Stimulated activated CD8-positive, alpha-beta memory T cell treated with anti-CD3 and anti-CD28 coated beads, Interleukin-4, amount 100 ng/mL, for 4 hours (primary cell): Measurements from ENCODE around the gene CCDC106.

ENCODE experiments used
- DNase-seq, 2 donors: peaks; one replicate each; pipeline ENCODE4 v3.0.0-alpha.2; 2020; ENCODE audit warnings: low read depth in 2 of 2, low spot score in 1 of 2

Gene CCDC106

DNA sequence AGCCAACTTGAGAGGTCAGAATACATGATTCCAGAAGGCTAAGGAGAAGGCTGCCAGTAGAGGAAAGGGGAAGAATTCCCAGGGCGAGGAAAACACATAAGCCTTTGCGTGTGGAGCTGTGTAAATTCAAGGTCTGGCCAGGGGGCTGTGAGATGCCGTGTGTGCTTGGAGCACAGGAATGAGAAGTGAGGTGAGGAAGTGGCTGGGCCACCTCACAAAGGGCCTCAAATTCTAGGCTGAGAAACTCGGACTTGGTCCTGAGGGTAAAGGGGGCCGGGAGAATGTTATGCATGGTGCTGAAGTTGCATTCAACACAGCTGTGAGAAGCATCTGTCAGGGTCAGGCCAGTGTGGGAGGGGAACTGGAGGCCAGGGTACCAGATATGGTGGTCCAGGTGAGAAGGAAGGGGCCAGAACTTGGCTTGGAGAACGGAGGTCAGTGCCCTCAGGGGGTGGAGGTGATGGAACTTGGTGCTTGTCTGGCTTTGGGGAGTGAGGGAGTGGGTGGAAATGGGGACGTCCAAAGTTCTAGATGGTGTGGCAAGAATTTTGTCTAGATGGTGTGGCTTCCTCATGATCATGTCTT lies 12.1 kb upstream of the CCDC106 start:
- no peak for DNase-seq

DNA sequence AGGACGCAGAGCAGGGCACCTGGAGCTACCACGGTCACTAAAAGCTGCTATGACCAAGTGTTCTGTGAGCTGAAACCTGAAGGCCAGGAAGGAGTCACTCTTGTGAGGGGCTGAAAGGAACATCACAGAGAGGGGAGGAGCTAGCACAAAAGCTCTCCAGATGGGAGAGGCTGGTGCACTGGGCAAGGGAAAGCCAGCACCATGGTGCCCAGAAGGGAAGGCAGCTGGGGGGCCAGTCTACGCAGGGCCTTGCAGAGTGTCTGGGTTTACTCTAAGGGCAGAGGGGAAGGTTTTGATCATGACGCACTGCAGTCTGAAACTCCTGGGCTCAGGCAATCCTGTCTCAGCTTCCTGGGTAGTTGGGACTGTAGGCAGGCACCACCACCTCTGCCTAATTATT lies 11.3 kb upstream of the CCDC106 start:
- no peak for DNase-seq

DNA sequence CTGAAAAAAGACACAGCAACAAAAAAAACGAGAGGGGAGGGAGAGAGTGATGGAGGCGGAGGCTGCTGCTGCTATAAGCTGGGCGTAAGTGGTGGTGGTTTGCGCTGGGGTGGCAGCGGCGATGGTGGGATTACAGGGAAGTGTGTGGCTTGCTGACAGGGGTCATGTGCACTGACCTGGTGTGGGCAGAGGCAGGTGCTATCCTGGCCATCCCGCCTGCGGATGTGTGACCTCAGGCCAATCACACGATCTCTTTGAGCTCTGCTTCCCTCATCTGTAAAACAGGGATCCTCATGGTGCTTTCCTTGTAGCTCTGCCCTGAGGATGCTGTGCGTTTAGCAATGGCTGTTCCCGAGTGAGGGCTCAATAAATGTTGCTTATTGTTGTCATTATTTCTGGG lies 10.5 kb upstream of the CCDC106 start:
- no peak for DNase-seq

DNA sequence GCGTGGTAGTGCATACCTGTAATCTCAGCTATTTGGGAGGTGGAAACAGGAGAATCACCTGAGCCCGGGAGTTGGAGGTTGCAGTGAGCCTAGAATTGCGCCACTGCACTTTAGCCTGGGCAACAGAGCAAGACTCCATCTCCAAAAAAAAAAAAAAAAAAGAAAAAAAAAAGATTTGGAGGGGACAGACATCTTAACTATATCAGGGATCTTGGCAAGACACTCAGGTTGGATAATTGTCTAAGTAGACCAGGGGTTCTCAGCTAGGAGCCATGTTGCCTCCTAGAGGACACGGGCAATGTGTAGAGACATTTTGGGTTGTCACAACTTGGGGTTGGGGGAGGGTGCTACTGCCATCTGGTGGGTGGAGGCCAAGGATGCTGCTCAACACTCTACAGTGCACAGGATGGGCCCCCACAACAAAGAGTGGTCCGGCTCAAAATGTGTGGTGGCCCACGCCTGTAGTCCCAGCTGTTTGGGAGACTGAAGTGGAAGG lies 9.1 kb upstream of the CCDC106 start:
- DNase-seq, result no peak

DNA sequence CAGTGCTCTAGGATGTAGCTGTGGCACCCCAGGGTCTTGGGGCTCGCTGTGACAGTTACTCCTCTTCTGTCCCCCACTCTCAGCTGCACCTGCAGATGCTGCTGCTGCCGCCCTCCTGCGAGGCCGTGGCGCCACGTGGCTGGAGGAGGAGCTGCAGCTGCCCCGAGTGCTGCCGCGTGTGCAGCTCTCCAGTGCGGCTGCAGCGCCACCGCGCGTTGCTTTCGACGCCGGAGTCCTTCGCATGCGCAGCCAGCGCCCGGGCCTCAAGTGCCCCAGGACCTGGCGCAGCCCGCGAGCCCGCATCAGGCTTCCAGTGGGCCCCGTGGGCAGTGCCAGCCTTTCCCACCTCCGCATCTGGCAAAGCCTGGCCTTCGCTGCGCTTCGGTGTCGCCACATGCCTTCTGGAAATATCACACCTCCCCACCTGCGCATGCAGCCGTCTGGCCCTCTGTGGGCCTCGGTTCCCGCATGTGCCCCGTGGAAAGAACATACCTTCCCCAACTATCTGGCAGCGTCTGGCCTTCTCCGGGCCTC lies 7.9 kb upstream of the CCDC106 start:
- DNase-seq, result no peak

DNA sequence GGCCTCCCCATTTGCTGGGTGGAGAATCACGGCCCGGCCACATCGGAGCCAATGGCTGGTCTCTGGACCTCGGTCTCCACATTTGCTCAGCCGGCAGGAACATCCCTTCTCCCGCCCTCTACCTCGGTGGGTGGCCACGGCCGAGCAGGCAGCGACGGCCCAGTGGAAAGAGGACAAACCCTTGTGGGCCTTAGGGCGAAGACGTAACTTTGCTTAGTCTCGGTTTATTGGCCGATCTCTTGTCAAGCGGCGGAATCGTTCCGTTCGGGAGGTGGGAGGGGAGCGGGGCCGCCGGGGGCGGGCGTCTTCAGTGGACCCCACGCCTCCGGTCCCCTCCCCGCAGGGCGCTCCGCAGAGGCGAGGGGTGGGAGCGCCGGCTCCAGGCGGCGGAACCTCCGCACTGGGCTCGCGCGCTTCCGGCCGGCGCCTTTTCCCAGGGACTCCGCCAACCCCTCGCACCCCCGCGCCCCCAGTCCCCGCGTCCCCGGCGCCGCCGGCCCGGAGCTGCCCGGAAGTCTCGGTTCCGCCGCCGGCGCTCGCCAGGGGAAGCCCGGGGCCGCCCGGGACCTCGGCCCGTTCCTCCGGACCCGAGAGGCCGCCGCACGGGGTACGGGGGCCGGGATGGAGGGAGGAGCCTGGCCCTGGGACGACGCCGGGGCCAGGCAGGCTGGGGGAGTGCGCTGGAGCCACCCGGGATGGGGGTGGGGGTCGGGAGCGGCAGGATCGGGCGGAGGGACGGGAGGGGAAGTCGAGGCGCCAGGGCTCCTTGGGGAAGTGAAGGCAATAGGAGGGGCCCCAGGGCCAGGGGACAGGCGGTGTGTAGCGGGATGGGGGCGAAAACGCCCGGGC lies 7.2 kb upstream of the CCDC106 start, which contains the start of gene ZNF580:
Gene ZNF580, plus strand, starts transcription at position 426 of the 849 bp plus-strand sequence. CDS start 1,507 bp downstream, outside the sequence.
- no peak for DNase-seq

DNA sequence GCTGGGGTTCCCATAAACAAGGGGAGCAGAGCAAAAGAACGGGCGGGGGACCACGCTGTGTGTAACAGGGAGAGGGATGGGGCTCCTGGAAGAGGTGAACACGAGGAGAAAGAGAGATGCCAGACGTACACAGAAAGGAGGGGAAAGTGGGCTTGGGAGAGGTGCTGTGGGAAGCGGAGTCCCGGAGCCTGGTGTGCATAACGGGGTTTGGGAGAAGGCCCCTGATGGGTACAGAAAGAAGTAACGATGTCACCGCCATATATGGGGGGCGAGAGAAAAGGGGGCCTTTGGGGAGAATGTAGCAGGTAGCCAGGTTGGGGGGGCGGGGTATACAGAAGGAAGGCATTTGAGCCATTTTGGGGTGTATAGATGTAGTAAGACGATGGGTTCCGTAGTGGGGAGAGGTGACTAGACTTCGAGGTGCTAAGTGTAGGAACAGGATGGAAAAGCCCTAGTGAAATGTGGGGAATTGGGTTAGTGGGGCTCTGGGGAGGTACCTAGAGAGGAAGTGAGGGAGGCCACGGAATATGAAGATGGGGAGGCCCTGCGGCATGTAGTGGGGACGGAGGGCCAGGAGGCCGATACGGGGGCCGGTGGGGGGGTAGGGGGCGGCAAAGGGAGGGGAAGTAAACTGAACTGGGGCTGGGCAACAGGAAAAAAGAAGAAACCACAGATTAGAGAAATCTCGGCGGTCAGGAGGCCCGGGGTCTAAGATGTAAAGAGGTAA lies 6.4 kb upstream of the CCDC106 start:
- DNase-seq, result no peak

DNA sequence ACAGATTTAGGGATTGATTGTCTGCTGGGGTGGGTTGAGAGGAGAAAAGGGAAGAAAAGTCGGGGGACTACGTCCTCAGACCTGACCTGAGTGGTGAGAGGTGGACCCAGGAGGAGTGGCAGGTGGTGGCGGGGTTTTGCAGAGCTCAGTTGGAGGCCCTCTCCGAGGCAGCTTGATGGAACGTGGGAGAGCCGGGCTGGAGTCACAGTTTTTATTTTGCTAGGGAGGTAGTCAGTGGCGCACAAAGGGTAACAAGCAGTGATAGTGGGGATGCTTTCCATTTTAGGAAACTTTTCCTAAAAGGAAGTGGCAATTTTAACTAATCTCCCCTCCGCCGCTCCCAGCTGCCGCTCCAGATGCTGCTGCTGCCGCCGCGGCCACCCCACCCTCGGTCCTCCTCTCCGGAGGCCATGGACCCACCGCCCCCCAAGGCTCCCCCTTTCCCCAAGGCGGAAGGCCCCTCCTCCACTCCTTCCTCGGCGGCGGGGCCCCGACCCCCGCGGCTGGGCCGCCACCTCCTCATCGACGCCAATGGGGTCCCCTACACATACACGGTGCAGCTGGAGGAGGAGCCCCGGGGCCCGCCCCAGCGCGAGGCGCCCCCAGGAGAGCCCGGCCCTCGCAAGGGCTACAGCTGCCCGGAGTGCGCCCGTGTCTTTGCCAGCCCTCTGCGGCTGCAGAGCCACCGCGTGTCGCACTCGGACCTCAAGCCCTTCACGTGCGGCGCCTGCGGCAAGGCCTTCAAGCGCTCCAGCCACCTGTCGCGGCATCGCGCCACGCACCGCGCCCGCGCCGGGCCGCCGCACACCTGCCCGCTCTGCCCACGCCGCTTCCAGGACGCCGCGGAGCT lies 5.6 kb upstream of the CCDC106 start:
- no peak for DNase-seq

DNA sequence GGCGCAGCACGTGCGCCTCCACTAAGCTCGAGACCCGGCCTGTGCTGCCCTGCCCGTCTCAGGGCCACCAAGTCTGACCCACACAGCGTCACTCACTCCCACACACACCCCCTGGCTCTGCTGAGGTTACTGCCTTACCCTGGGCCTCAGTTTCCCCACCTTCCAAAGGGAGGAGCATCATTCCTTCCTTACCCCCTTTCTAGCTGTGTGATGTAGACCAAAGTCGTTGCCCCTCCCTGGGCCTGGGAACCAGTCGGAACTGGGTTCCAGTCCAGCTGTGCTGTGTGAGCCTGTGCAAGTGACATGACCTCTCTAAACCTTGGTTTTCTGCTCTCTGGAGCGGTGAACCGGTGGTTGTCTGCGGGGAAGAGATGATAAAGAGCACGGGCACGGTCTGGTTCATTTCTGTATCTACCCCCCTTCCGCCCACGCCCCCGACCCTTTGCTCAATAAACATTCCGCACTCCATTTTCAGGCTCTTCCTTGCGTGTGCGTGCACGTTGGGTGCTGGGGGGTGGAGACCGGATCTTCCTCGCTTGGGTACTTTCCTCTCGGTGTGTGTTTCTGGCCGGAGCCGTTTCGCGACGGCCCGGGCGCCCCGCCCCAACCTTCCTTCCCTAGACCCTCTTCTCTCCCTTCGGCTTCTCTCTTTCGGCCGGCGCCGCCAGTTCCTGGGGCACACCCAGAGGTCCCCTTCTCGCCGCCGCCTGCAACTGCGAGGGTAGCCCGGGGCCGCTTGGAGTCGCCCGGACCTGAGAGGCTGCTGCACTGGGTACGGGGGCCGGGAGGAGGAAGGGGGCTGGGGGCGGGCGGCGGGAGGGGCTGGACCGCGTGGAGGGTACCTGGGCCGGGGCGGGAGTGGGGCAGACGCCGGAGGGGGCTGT lies 4.8 kb upstream of the CCDC106 start, which contains the start of gene ZNF581:
Gene ZNF581, plus strand, starts transcription at position 647 of the 884 bp plus-strand sequence. CDS start 923 bp downstream, outside the sequence.
- peak; percentile 61 to 67 for DNase-seq

DNA sequence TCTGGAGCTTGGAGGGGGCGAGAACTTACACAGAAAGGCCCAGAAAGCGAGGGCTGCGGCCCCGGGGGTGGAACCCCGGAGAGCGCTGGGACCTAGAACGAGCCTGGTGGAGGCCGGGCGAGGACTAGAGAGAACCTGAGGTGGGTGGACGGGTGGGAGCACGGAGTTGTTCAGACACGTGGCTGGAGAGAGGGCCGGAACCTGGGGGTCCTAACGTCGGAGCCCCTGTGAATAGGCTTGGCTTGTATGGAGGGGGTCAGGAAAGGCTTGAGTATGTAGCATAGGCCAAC lies 4.2 kb upstream of the CCDC106 start:
- DNase-seq, result no peak

DNA sequence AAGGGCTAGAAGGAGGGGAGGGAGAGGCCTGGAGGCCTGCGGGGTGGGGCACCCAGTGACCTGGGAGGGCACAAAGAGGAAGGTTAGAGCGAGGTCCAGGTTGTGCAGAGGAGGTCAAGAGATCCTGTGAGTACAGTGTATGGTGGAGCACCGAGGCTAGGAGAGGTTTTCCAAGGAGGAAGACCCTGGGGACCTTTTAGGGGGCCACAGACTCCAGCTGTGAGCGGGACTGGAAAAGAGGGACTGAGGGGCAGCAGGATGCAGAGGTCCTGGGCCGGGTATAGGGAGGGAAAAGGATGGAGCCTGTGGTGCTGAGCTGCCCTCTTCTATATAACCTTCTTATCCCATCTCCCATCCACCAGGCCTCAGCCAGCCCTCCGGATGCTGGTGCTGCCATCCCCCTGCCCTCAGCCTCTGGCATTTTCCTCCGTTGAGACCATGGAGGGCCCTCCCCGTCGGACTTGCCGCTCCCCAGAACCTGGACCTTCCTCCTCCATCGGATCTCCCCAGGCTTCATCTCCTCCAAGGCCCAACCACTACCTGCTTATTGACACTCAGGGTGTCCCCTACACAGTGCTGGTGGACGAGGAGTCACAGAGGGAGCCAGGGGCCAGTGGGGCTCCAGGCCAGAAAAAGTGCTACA lies 3.7 kb upstream of the CCDC106 start:
- DNase-seq, result no peak

DNA sequence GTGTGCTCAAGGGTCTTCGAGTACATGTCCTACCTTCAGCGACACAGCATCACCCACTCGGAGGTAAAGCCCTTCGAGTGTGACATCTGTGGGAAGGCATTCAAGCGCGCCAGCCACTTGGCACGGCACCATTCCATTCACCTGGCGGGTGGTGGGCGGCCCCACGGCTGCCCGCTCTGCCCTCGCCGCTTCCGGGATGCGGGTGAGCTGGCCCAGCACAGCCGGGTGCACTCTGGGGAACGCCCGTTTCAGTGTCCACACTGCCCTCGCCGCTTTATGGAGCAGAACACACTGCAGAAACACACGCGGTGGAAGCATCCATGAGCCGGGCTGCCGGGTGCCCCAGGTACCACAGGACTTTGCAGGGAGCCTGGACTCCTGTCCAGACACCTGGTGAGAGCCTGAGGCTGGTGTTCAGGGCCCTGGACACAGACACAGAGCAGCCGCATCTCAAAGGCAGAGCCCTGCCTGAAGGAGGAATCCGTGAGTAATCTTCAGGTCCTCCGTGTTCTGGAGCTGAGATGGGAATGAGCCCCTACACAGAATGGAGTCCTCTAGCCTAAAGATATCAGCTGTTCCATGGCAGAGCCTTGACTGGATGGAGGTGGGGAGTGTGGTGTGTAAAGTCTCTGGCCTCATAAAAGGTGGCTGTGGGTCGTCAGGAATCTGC lies 3.0 kb upstream of the CCDC106 start:
- no peak for DNase-seq

DNA sequence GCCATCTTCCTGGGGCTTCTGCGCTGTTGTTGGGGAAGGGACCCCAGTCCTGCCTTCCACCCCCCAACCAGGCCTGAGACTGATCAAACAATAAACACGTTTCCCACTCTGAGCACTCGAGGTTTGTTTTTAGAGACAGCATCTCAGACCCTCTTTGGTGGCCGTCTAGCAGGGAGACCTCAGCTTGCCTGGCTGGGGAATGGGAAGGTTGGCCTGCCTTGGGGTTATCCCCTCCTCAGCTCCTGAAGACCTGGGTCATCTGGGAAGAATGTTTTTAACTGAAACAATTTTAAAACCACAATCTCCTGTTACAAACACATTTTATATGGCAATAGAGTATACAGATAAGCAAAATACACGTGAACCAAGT lies 2.5 kb upstream of the CCDC106 start:
- no peak for DNase-seq

DNA sequence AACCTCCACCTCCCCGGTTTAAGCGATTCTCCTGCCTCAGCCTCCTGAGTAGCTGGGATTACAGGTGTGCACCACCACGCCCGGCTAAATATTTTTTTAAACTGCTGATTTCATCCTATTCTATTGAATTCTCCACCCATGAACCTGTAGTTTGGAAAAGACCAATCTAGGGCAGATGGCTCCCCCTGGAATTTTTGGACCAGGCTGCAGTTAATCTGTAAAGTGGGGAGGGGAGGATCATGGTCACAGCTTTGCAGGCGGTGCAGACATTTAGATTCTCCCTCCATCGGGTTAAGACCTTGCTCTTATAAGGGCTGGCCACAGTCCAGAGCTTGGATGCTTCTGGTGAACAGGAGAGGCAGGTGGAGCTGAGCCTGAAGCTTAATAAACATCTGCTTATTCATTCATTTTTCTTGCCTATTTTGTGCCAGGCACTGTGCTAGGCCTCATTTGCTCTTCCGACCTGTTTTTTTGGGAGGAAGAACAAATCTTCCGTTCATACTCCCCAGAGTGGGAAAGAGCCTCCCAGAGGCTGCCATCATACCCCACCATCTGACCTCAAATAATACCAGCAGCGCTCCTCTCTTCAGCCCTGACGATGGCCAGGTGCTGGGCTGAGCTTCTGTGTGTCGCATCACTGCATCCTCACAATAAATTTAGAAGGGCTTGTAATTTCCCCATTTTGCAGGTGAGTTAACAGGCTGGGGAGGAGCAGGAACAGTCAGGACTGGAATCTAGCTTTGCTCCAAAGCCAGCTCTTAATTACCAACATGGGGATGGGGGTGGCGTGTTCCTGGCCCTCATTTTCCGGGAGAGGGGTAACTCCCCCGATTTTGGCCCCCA lies 902 bp upstream of the CCDC106 start:
- no peak for DNase-seq

DNA sequence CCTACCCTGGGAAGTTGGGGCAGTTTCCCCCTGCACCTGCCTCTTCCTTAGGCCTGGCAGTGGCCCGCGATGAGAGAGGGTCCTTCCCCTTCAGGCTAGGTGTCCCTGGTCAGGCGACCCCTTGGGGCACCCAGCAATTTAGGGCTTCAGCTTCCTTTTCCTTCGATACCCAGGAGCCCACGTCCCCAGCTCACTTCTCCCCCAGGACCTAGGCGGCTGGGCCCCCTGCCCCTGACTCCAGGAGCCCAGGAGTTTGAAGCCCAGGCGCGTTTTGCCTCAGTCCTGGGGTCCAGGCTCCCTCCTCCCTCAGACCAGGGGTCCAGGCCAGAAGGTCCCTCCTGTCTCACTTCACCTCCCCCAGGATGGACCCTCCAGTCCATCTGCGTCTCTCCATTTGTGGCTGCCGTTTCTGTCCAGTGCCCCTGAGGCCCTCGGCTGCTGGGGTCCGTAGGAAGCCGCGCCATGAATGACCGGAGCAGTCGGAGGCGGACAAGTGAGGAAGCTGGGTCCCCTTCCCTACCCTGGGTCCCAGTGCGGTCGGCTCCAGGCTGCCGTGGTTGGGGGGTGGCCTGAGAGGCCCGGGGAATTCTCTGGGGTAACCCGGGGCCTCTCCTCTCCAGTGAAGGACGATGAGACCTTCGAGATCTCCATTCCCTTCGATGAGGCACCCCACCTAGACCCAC lies 714 bp downstream of the CCDC106 start:
- DNase-seq, result no peak

DNA sequence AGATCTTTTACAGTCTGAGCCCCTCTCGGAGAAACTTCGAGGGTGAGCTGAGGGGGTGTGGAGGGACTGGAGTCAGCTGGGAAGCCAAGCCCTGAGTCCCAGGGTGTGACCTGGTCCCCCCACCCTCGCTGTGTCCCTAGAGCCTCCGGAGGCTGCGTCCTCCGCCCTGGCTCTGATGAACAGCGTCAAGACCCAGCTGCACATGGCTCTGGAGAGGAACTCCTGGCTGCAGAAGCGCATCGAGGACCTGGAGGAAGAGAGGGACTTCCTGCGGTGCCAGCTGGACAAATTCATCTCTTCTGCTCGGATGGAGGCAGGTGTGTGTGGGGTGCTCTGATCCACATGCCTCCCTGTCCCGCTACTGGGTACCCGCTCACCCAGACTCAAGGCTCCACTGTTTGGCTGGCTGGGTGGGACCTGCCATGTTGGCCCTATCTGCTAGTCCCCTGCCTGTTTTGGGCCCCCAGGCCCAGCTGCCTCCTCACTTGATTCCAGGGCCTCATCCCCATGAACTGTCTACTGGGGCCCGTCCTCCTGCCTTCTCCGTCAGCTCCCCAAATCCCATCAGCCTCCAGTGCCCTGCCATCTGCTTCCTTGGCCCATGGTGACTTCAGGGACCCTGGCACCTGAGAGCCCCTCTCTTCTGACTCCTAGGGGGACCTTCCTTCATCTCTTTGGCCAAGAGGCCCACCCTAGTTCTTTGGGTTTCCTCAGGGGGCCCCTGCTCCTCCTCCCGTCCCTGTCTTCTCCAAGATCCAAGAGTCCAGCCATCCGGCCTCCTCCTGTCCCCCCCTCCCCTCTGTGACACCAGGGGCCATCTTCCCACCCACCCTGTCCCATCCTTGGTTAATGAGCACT lies 1.5 kb downstream of the CCDC106 start:
- DNase-seq, result no peak
